ENCODE data around the gene CELF4.

The CELF4 gene

DNA sequence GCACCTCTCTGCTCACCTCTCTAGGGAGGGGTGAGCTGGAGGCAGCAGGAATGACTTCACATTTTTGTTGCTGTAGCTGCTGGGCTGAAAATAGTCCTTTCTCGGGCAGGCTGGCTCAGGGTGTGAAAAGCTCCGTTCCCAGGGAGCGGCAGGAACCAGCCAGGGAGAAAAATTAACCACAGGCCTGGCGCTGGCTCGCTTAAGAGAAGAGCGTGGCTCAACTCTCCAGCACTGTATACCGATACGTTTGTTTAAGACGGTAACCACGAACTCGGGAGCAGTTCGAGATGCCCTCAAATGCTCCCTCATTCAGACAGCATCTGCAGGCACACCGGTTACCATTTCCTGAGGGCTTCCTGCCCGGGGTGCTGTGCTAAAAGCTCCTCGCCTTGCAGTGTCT is 129.6 kb downstream of the CELF4 start:
- no peaks in the 10 kb centered on the region for H3K4me1 ChIP-seq (ENCODE audit: control insufficient read depth, insufficient read depth, low read length, poor library complexity, severe bottlenecking)
- no peaks in the 10 kb centered on the region for H3K36me3 ChIP-seq (ENCODE audit: control insufficient read depth, insufficient read depth, low read length)
- H3K27ac ChIP-seq (ENCODE audit: insufficient read depth, low read length, poor library complexity, severe bottlenecking), result no peak overlapping the region
- H3K9me3 ChIP-seq (ENCODE audit: control insufficient read depth, low read length), result no peaks in the 10 kb centered on the region
- no peak overlapping the region for H3K4me3 ChIP-seq (ENCODE audit: insufficient read depth, low read depth, low read length, poor library complexity, severe bottlenecking)
- no peaks in the 10 kb centered on the region for H3K27me3 ChIP-seq (replicated peaks; ENCODE audit: control insufficient read depth, insufficient read depth, low read length, poor library complexity, severe bottlenecking)
- DNase-seq, result no peak

DNA sequence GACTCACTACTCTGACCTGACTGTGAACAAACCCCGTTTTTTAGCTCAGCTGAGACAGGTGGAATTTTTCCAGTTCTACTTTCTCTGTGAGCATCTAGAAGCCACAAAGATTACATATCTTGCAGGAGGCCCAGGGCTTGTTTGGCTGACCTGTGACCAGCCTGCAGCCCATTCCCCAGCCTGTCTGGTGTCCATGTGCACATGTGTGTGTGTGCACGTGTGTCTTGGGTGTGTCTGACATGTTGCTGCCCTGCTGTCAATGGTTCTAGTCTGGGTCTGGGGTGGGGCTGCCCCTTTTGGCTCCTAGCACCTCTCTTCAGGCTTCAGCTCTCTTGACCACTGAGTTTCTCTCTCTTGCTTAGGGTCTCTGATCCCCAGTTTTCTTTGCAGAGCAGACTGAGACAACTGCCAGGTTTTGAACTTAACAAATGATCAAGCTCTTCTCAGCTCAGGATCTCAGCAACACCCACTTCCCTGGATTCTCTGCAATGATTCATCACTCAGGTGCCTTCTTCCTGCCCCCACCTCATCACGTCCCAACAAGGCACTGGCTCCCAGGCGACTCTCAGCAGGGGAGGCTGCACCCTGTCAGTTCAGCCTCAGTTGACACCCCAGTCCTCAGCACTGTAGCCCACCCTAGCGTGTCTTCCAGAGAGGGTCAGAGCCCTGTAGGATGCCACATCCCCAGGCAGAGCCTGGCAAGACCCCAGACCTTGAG is 130.3 kb downstream of the CELF4 start:
- Histone ChIP-seq H3K36me3 (ENCODE audit: control insufficient read depth, insufficient read depth, low read length) (no peaks in the 10 kb centered on the region), H3K4me3 (ENCODE audit: insufficient read depth, low read depth, low read length, poor library complexity, severe bottlenecking) (no peak overlapping the region), H3K4me1 (ENCODE audit: control insufficient read depth, insufficient read depth, low read length, poor library complexity, severe bottlenecking) (no peaks in the 10 kb centered on the region), H3K9me3 (ENCODE audit: control insufficient read depth, low read length) (no peaks in the 10 kb centered on the region), H3K27ac (ENCODE audit: insufficient read depth, low read length, poor library complexity, severe bottlenecking) (no peak overlapping the region), H3K27me3 (replicated peaks; ENCODE audit: control insufficient read depth, insufficient read depth, low read length, poor library complexity, severe bottlenecking) (no peaks in the 10 kb centered on the region)
- DNase-seq, result no peak

DNA sequence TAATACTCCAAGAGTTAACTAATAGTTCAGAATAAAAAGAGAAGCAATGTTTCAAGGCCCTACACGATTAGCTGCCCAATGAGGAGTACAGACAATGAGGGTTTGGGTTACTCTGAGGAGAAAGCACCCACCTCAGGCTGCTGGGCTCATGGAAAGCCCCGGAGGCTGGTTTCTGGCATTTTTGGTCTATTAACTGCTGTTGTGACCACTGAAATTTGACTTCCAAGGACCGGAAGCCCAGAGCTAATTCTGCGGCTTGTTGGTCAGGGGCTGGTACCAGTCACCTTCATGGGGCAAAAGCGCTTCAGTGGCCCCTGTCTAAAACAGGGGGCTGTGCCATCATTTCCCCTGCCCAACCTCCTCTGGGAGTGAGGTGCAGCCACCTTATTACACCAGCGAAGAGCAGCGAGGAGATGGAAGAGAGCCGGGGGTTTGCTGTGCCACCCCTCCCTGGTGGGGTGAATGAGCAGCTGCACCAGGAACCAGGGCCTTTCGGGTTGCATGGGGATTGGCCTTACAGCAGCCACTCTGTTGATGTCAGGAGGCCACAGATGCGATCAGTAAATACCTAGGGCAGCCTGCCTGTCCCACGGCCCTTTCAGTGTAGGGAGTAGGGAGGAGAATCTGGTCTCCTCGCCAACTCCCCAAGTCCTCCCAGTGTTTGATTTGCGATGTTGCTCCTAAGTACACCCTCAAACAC is 131.3 kb downstream of the CELF4 start:
- Histone ChIP-seq H3K9me3 (ENCODE audit: control insufficient read depth, low read length) (no peaks in the 10 kb centered on the region), H3K36me3 (ENCODE audit: control insufficient read depth, insufficient read depth, low read length) (no peaks in the 10 kb centered on the region), H3K4me3 (ENCODE audit: insufficient read depth, low read depth, low read length, poor library complexity, severe bottlenecking) (no peak overlapping the region), H3K27me3 (replicated peaks; ENCODE audit: control insufficient read depth, insufficient read depth, low read length, poor library complexity, severe bottlenecking) (no peaks in the 10 kb centered on the region), H3K27ac (ENCODE audit: insufficient read depth, low read length, poor library complexity, severe bottlenecking) (no peak overlapping the region), H3K4me1 (ENCODE audit: control insufficient read depth, insufficient read depth, low read length, poor library complexity, severe bottlenecking) (no peaks in the 10 kb centered on the region)
- no peak for DNase-seq

DNA sequence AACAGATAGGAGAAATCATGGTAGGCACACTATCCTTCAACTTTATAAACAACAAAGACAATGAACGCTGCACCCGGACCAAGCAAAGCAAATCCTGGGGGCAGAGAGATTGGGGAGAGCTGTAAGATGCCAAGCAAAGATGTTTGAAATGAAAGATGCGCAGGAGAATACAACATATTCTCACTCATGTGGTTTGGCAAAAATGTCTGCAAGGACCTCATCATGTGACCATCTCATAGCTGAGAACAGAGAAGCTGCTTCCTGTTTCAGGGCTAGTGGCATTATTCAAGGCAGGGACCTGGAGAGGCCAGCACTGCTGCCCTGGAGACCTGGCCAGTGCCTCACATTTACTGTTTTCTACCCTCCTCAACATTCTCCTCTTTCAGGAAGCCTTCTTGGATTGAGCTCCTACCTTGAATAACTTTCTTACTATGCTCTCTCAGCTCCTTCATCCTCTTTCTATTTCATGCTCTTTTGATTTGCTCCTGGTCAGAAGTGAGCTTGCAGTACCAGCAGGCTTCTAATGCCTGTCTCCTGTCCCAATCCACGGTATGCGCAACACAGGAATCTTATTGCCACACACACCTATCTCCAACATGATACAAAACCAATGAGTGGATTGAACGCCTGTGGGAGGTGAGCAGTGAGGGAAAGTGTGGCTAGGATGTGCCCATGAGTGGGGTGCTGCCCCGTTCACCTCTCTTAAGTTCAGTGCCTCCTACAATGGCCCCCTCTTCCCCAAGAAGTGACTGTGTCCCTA is 133.0 kb downstream of the CELF4 start:
- no peak overlapping the region for H3K27ac ChIP-seq (ENCODE audit: insufficient read depth, low read length, poor library complexity, severe bottlenecking)
- H3K4me1 ChIP-seq (ENCODE audit: control insufficient read depth, insufficient read depth, low read length, poor library complexity, severe bottlenecking), result no peaks in the 10 kb centered on the region
- H3K36me3 ChIP-seq (ENCODE audit: control insufficient read depth, insufficient read depth, low read length), result no peaks in the 10 kb centered on the region
- DNase-seq, result no peak
- H3K9me3 ChIP-seq (ENCODE audit: control insufficient read depth, low read length), result no peaks in the 10 kb centered on the region
- H3K27me3 ChIP-seq (replicated peaks; ENCODE audit: control insufficient read depth, insufficient read depth, low read length, poor library complexity, severe bottlenecking), result no peaks in the 10 kb centered on the region
- no peak overlapping the region for H3K4me3 ChIP-seq (ENCODE audit: insufficient read depth, low read depth, low read length, poor library complexity, severe bottlenecking)

DNA sequence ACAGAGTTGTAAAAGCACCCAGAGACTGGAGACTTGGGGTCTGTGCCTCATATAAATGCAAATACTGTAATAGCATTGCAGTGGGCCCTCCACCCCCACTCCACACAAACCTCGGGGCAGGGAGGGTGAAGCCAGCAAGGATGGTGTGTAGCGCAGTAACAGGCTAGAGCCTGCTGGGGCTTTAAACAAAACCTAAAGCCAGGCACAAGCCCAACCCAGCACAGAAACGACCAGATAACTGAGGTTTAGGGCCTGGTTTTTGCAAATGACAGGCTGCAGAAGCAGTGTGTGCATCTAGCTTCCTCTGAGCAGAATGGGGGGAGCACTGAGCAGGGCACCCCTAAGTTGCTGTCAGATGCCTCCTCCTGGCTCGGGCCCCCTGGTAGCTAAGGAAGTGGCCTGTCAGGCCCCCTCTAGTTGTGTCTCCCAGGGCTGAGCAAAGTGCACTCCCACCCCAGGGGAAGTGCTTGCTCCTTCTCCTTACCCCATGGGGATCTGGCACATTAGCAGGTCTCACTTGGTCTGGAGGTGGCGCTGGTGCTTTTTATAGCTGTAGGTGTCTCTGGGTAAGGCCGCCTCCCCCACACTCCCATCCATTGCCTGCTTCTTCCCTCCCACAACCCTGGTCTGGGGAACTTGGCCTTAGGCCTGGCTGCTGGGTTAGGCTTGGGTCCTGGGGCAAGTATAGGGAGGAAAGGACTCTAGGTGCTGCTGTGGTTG is 135.1 kb downstream of the CELF4 start:
- Histone ChIP-seq H3K4me1 (ENCODE audit: control insufficient read depth, insufficient read depth, low read length, poor library complexity, severe bottlenecking) (no peaks in the 10 kb centered on the region), H3K27me3 (replicated peaks; ENCODE audit: control insufficient read depth, insufficient read depth, low read length, poor library complexity, severe bottlenecking) (no peaks in the 10 kb centered on the region), H3K9me3 (ENCODE audit: control insufficient read depth, low read length) (no peaks in the 10 kb centered on the region), H3K4me3 (ENCODE audit: insufficient read depth, low read depth, low read length, poor library complexity, severe bottlenecking) (no peak overlapping the region), H3K36me3 (ENCODE audit: control insufficient read depth, insufficient read depth, low read length) (no peaks in the 10 kb centered on the region), H3K27ac (ENCODE audit: insufficient read depth, low read length, poor library complexity, severe bottlenecking) (no peak overlapping the region)
- no peak for DNase-seq

DNA sequence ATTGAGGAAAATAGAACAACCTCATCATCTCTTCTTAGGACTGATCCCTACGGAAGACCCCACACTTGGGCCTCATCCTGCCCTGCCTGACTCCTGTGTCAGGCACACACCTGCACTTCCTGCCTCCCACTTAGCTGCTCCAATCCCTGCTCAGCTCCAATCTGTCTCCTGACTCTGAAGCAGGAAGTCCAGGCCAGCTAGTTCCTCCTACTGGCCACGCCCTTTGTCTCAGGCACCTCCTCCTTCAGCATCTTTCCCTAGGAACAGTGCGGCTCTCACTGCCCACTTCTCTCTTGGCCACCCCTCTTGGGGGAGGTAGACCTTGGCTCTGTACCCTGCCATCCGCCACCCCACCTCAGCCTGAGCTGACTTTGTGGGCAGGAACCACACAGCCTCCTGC is 135.8 kb downstream of the CELF4 start:
- Histone ChIP-seq H3K4me1 (ENCODE audit: control insufficient read depth, insufficient read depth, low read length, poor library complexity, severe bottlenecking) (no peaks in the 10 kb centered on the region), H3K27me3 (replicated peaks; ENCODE audit: control insufficient read depth, insufficient read depth, low read length, poor library complexity, severe bottlenecking) (no peaks in the 10 kb centered on the region), H3K27ac (ENCODE audit: insufficient read depth, low read length, poor library complexity, severe bottlenecking) (no peak overlapping the region), H3K36me3 (ENCODE audit: control insufficient read depth, insufficient read depth, low read length) (no peaks in the 10 kb centered on the region), H3K9me3 (ENCODE audit: control insufficient read depth, low read length) (no peaks in the 10 kb centered on the region), H3K4me3 (ENCODE audit: insufficient read depth, low read depth, low read length, poor library complexity, severe bottlenecking) (no peak overlapping the region)
- DNase-seq, result no peak

DNA sequence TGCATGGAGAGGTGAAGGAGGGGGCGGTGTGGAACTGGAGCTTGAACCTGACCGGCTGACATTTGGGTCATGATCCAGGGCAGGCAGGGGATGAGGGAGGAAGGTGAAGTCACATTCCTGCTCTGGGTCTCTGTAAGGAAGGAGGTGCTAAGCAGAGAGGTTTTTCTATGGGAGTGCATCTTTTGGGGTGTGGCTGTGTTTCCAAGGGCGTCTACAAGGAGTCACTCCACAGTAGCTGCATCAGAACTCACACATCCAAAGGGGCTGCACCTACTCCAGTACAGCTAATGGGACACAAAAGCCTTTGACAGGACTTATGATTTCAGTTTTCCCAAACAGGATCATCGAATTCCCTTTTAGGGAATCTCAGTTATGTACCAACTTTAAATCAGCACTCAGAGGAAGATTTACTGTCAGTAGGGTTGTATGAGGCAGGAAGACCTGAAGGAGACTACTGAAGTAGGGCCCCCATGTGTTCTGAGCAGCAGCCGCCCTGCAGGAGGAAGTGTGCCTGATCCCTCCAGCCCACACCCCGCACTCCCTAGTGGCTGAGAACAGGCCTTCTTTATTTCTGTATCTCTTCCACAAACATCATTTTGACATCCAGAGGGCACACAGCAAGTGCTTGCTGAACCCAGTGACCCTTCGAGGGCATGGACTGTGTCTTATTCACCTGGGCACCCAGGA is 137.2 kb downstream of the CELF4 start:
- no peaks in the 10 kb centered on the region for H3K4me1 ChIP-seq (ENCODE audit: control insufficient read depth, insufficient read depth, low read length, poor library complexity, severe bottlenecking)
- H3K27me3 ChIP-seq (replicated peaks; ENCODE audit: control insufficient read depth, insufficient read depth, low read length, poor library complexity, severe bottlenecking), result no peaks in the 10 kb centered on the region
- no peak for DNase-seq
- H3K4me3 ChIP-seq (ENCODE audit: insufficient read depth, low read depth, low read length, poor library complexity, severe bottlenecking), result no peak overlapping the region
- H3K36me3 ChIP-seq (ENCODE audit: control insufficient read depth, insufficient read depth, low read length), result no peaks in the 10 kb centered on the region
- H3K9me3 ChIP-seq (ENCODE audit: control insufficient read depth, low read length), result no peaks in the 10 kb centered on the region
- no peak overlapping the region for H3K27ac ChIP-seq (ENCODE audit: insufficient read depth, low read length, poor library complexity, severe bottlenecking)

DNA sequence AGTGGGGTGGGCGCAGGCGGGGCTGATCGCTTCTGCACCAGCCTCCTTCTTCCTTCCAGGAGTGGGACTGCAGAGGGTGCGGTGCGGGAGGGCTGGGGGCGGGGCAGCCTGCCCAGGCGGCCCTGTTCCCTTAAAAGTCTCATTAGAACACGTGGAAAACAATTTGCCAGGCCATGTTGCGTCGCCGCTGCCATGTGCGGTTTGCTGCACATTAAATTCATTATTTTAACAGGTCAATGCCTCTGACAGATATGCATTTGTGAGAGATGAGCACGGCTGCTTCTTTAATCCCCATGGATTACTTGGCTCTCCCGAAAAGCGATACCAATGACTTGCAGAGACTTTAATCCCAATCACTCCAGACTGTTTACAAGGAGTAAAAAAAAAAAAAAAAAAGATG is 139.0 kb downstream of the CELF4 start:
- no peak overlapping the region for H3K4me3 ChIP-seq (ENCODE audit: insufficient read depth, low read depth, low read length, poor library complexity, severe bottlenecking)
- no peaks in the 10 kb centered on the region for H3K4me1 ChIP-seq (ENCODE audit: control insufficient read depth, insufficient read depth, low read length, poor library complexity, severe bottlenecking)

DNA sequence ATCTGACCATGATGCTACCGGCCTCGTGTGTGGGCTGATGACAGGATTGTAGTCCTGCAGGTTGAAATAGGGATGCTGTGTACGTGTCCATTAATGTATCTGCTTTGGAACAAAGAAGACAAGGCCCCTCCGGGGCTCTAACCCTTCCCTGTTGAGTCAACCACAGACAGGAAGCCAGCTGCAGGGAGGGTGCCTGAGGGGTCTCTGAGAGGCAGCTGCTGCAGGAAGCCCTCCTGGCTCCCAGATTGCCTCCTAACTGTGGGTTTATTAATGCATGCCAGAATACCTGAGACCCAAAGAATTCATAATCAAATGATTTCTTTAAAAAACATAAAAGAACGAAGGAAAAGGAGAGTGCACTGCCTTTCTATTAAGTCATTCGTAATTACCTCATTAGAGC is 140.4 kb downstream of the CELF4 start:
- Histone ChIP-seq H3K36me3 (ENCODE audit: control insufficient read depth, insufficient read depth, low read length) (no peaks in the 10 kb centered on the region), H3K27me3 (replicated peaks; ENCODE audit: control insufficient read depth, insufficient read depth, low read length, poor library complexity, severe bottlenecking) (no peaks in the 10 kb centered on the region), H3K4me3 (ENCODE audit: insufficient read depth, low read depth, low read length, poor library complexity, severe bottlenecking) (no peak overlapping the region), H3K4me1 (ENCODE audit: control insufficient read depth, insufficient read depth, low read length, poor library complexity, severe bottlenecking) (no peaks in the 10 kb centered on the region), H3K9me3 (ENCODE audit: control insufficient read depth, low read length) (no peaks in the 10 kb centered on the region), H3K27ac (ENCODE audit: insufficient read depth, low read length, poor library complexity, severe bottlenecking) (no peak overlapping the region)
- DNase-seq, result no peak

More for the DNA sequence above, 139.0 kb downstream of the CELF4 start:
- DNase-seq, result no peak
- H3K27me3 ChIP-seq (replicated peaks; ENCODE audit: control insufficient read depth, insufficient read depth, low read length, poor library complexity, severe bottlenecking), result no peaks in the 10 kb centered on the region
- no peaks in the 10 kb centered on the region for H3K9me3 ChIP-seq (ENCODE audit: control insufficient read depth, low read length)
- no peaks in the 10 kb centered on the region for H3K36me3 ChIP-seq (ENCODE audit: control insufficient read depth, insufficient read depth, low read length)
- no peak overlapping the region for H3K27ac ChIP-seq (ENCODE audit: insufficient read depth, low read length, poor library complexity, severe bottlenecking)

Data from effector memory CD4-positive, alpha-beta T cell (primary cell).